NB4 (cell line): Measurements from ENCODE around the gene EXOC8.

ENCODE experiments used
- POLR2A ChIP-seq: IDR thresholded peaks from 2 replicates; pipeline ENCODE4 v1.6.1; 2011; ENCODE audit warnings: mild to moderate bottlenecking; ENCODE audit not compliant: insufficient read length; ENCODE audit errors: extremely low read depth
- TF ChIP-seq, protein P1 (sequence below): IDR thresholded peaks from one replicate; pipeline ENCODE4 v1.5.1; 2012; ENCODE audit warnings: low read depth, low read length

- TF ChIP-seq, protein P1, sequence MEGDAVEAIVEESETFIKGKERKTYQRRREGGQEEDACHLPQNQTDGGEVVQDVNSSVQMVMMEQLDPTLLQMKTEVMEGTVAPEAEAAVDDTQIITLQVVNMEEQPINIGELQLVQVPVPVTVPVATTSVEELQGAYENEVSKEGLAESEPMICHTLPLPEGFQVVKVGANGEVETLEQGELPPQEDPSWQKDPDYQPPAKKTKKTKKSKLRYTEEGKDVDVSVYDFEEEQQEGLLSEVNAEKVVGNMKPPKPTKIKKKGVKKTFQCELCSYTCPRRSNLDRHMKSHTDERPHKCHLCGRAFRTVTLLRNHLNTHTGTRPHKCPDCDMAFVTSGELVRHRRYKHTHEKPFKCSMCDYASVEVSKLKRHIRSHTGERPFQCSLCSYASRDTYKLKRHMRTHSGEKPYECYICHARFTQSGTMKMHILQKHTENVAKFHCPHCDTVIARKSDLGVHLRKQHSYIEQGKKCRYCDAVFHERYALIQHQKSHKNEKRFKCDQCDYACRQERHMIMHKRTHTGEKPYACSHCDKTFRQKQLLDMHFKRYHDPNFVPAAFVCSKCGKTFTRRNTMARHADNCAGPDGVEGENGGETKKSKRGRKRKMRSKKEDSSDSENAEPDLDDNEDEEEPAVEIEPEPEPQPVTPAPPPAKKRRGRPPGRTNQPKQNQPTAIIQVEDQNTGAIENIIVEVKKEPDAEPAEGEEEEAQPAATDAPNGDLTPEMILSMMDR, result no peak
- no peak for TF ChIP-seq POLR2A
Observed at GRCh38 chr1:231353086-231353485, 15.4 kb upstream of the EXOC8 start.
